Mesothelial cell of epicardium (in vitro differentiated cells): ENCODE measurements around the gene CYTH4. TPM values are rescaled to one million over a fixed set of nuclear protein-coding genes. Genes with fewer than 3 reads are reported as not detected.

Source experiments
- DNase-seq, 2 experiments: peaks; one replicate each; pipeline ENCODE4 v3.0.0; 2021; ENCODE audit warnings: low spot score in 2 of 2; ENCODE audit not compliant: unreplicated experiment in 2 of 2
- H3K27ac Mint-ChIP-seq: 2 replicates; pipeline ENCODE4 v1.8.0; 2021; ENCODE audit warnings: mixed read lengths
- H3K27me3 Mint-ChIP-seq: 2 replicates; pipeline ENCODE4 v1.8.0; 2021; ENCODE audit warnings: low read depth, mixed read lengths
- H3K36me3 Mint-ChIP-seq: 2 replicates; pipeline ENCODE4 v1.8.0; 2021; ENCODE audit warnings: mixed read lengths
- H3K4me1 Mint-ChIP-seq: 2 replicates; pipeline ENCODE4 v1.8.0; 2021; ENCODE audit warnings: mixed read lengths
- H3K4me3 Mint-ChIP-seq: 2 replicates; pipeline ENCODE4 v1.8.0; 2021; ENCODE audit warnings: mild to moderate bottlenecking, moderate library complexity, mixed read lengths
- H3K9me3 Mint-ChIP-seq: 2 replicates; pipeline ENCODE4 v1.8.0; 2021; ENCODE audit warnings: mixed read lengths
- total RNA-seq: library from RNA; stranded (reverse); gene quantifications from 3 replicates; pipeline ENCODE4 v1.2.1, GENCODE V29; 2021
- TF ChIP-seq, protein P1 (sequence below): fragments of 200-600 bp; sonication (generic); IDR thresholded peaks from one replicate; pipeline ENCODE4 v1.5.0; 2021; ENCODE audit warnings: antibody characterized with exemption; ENCODE audit not compliant: unreplicated experiment

Gene CYTH4
- total RNA-seq, 1 donor from 2014 or later, result not detected

GRCh38 chr22:37283393-37283937 is 1.2 kb downstream of the CYTH4 start:
- Mint-ChIP-seq H3K27ac (no peak overlapping the region), H3K27me3 (peaks cover 44% of the 10 kb centered on the region), H3K4me3 (no peak overlapping the region), H3K4me1 (no peaks in the 10 kb centered on the region), H3K9me3 (no peaks in the 10 kb centered on the region), H3K36me3 (no peaks in the 10 kb centered on the region)
- TF ChIP-seq, protein P1, sequence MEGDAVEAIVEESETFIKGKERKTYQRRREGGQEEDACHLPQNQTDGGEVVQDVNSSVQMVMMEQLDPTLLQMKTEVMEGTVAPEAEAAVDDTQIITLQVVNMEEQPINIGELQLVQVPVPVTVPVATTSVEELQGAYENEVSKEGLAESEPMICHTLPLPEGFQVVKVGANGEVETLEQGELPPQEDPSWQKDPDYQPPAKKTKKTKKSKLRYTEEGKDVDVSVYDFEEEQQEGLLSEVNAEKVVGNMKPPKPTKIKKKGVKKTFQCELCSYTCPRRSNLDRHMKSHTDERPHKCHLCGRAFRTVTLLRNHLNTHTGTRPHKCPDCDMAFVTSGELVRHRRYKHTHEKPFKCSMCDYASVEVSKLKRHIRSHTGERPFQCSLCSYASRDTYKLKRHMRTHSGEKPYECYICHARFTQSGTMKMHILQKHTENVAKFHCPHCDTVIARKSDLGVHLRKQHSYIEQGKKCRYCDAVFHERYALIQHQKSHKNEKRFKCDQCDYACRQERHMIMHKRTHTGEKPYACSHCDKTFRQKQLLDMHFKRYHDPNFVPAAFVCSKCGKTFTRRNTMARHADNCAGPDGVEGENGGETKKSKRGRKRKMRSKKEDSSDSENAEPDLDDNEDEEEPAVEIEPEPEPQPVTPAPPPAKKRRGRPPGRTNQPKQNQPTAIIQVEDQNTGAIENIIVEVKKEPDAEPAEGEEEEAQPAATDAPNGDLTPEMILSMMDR, result no peak
- no peak for DNase-seq

DNA sequence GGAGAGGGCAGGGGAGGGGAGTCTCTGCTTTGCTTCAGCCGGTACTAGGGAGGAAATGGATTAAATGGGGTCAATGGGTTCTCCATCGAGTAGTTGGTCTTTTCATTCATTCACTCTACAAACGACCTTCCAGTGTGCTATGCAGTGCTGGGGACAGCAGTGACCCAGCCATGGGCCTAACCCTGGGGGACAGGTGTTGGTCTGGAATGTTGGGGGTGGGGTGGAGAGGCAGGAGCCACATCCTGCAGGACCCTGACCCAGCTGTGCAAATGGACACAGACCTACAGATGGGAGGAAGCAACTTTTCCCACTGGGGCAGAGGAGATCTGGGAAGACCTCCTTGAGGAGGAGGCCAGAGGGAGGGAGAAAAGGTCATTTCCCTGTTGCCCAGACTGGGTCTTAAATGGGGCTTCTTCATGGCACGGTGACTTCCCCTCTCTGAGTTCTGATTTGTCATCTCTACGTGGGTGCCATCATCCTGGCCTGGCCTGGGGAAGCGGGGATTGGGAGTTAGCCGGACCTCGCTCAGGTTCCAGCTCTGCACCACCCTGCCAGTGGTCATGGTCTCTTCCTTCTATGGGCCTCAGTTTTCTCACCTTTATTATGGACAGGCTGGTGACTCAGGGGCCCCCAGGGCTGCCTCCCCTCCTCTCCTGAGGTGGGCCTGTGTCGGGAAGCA is 2.0 kb downstream of the CYTH4 start:
- Mint-ChIP-seq H3K36me3 (no peaks in the 10 kb centered on the region), H3K4me3 (no peak overlapping the region), H3K9me3 (no peaks in the 10 kb centered on the region), H3K27ac (no peak overlapping the region), H3K27me3 (peaks cover 45% of the 10 kb centered on the region), H3K4me1 (no peaks in the 10 kb centered on the region)
- no peak for DNase-seq
- TF ChIP-seq, protein P1, result no peak

DNA sequence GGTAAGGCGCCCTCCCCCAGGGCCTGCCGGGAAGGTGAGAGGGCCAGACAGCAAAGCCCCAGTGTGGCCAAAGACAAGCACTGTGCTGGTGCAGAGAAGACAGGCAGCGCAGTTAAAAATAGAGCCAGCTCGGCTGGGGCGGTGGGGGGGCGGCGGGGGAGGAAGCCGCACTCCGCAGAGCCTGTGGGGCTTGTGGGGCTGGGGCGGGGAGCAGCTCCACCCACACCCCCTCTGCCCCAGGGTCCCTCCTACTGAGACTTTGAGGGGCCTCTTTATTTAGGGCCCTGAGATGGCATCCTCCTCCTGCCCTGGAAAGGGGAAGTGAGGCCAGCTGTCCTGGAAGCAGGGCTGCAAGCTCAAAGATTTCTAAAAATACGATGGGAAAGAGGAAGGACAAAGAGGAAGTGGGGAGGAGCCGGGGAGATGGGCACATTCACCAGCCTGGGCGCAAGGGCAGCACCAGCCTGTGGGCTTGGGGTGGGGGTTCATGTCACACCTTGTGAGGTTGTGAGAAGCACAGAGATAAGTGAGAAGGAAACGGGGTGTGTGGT is 2.6 kb downstream of the CYTH4 start:
- Mint-ChIP-seq H3K27ac (no peak overlapping the region), H3K4me1 (no peaks in the 10 kb centered on the region), H3K4me3 (no peak overlapping the region), H3K36me3 (no peaks in the 10 kb centered on the region), H3K9me3 (no peaks in the 10 kb centered on the region), H3K27me3 (peaks cover 46% of the 10 kb centered on the region)
- TF ChIP-seq, protein P1, result no peak
- DNase-seq, result no peak

DNA sequence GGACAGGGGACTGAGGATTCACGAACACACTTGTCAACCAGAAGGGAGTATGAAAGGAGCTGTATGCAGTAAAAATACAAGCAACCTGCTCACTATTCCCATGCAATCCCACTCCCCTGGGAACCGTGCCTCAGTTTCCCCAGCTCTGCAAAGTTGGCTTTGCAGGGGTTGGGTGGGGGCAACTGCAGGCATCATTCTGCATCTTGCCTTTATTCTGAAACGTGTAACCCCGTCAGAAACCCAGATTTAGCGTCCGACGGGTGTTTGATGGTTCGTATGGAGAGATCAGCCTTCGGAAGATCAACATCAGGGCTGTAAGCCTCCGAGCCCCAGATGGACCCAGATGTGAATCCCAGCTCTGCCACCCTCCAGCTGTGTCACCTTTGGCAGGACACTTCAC is 3.6 kb downstream of the CYTH4 start:
- no peaks in the 10 kb centered on the region for H3K4me1 Mint-ChIP-seq
- H3K4me3 Mint-ChIP-seq, result no peak overlapping the region
- H3K27me3 Mint-ChIP-seq, result peaks cover 46% of the 10 kb centered on the region
- TF ChIP-seq, protein P1, result no peak
- no peaks in the 10 kb centered on the region for H3K9me3 Mint-ChIP-seq
- no peak for DNase-seq
- no peak overlapping the region for H3K27ac Mint-ChIP-seq
- no peaks in the 10 kb centered on the region for H3K36me3 Mint-ChIP-seq

GRCh38 chr22:37287550-37287951 is 5.2 kb downstream of the CYTH4 start:
- no peak for DNase-seq
- Mint-ChIP-seq H3K9me3 (no peaks in the 10 kb centered on the region), H3K27ac (no peak overlapping the region), H3K4me1 (no peaks in the 10 kb centered on the region), H3K36me3 (no peaks in the 10 kb centered on the region), H3K27me3 (peaks cover 50% of the 10 kb centered on the region), H3K4me3 (no peak overlapping the region)
- TF ChIP-seq, protein P1, result peak; percentile 19
